IMR-90 (cell line): Measurements from ENCODE around the gene MPZL3. TPM values are rescaled to one million over a fixed set of nuclear protein-coding genes. Genes with fewer than 3 reads are reported as not detected.

Experiments used
- ATAC-seq: fragments of 200-7000 bp; cut with Tn5 transposase; 2 replicates; pipeline ENCODE4 v1.9.1; 2020; ENCODE audit warnings: low read depth, mild to moderate bottlenecking, moderate library complexity
- BruUV-seq: library from RNA; stranded (reverse); fragments of 400-500 nt; replicated peaks from 2 replicates; lab custom pipeline; 2021; lab: Mats Ljungman, UMichigan
- CTCF ChIA-PET: fragments of 300-600 bp; formaldehyde crosslinking; extraction: SDS; loops from one replicate; lab custom pipeline; 2021; ENCODE audit warnings: antibody characterized with exemption; lab: Yijun Ruan, JAX
- POLR2A ChIA-PET: fragments of 300-600 bp; sonication (Branson Sonifier 250); formaldehyde crosslinking; loops from one replicate; lab custom pipeline; 2022; ENCODE audit warnings: antibody characterized with exemption; ENCODE audit not compliant: unreplicated experiment; lab: Charles Lee
- DNase-seq: peaks from one replicate; pipeline ENCODE4 v3.0.0; 2013
- H2AFZ ChIP-seq: replicated peaks from 2 replicates; pipeline ENCODE3; 2013; ENCODE audit warnings: low read length, mild to moderate bottlenecking; ENCODE audit not compliant: poor library complexity
- H2AK5ac ChIP-seq: 2 replicates; pipeline ENCODE4 v1.6.1; 2013; ENCODE audit warnings: low read depth, low read length, inconsistent platforms
- H2AK9ac ChIP-seq: replicated peaks from 2 replicates; pipeline ENCODE3; 2013; ENCODE audit warnings: mild to moderate bottlenecking, low read depth, low read length, moderate library complexity; ENCODE audit not compliant: poor library complexity
- H2BK120ac ChIP-seq: 2 replicates; pipeline ENCODE4 v1.6.1; 2013; ENCODE audit warnings: low read depth, low read length, inconsistent platforms
- H2BK15ac ChIP-seq: 3 replicates; pipeline ENCODE4 v1.6.1; 2013; ENCODE audit warnings: low read depth, low read length, inconsistent platforms
- H2BK20ac ChIP-seq: 2 replicates; pipeline ENCODE4 v1.6.1; 2013; ENCODE audit warnings: low read depth, mild to moderate bottlenecking, inconsistent platforms, low read length, moderate library complexity
- H2BK5ac ChIP-seq: 2 replicates; pipeline ENCODE4 v1.6.1; 2013; ENCODE audit warnings: mild to moderate bottlenecking, low read depth, low read length, inconsistent platforms; ENCODE audit not compliant: poor library complexity, severe bottlenecking
- H3K14ac ChIP-seq: replicated peaks from 2 replicates; pipeline ENCODE4 v1.6.1; 2013; ENCODE audit warnings: low read depth, low read length, inconsistent platforms
- H3K18ac ChIP-seq: 2 replicates; pipeline ENCODE4 v1.6.1; 2013; ENCODE audit warnings: low read depth, low read length, control low read depth
- H3K23ac ChIP-seq: 2 replicates; pipeline ENCODE4 v1.6.1; 2013; ENCODE audit warnings: low read depth, low read length, inconsistent platforms
- H3K27ac ChIP-seq: 2 replicates; pipeline ENCODE4 v1.5.1; 2013; ENCODE audit warnings: mild to moderate bottlenecking, control low read depth, low read length; ENCODE audit not compliant: insufficient read depth
- H3K27me3 ChIP-seq: 2 replicates; pipeline ENCODE4 v1.6.1; 2013; ENCODE audit warnings: low read length; ENCODE audit not compliant: control insufficient read depth, insufficient read depth
- H3K36me3 ChIP-seq: 2 replicates; pipeline ENCODE4 v1.6.1; 2013; ENCODE audit warnings: low read length, mixed read lengths; ENCODE audit not compliant: control insufficient read depth, insufficient read depth
- H3K4ac ChIP-seq: 2 replicates; pipeline ENCODE4 v1.6.1; 2013; ENCODE audit warnings: low read depth, low read length, inconsistent platforms
- H3K4me1 ChIP-seq: 2 replicates; pipeline ENCODE4 v1.6.1; 2013; ENCODE audit warnings: low read length, mixed read lengths; ENCODE audit not compliant: control insufficient read depth, insufficient read depth
- H3K4me2 ChIP-seq: 2 replicates; pipeline ENCODE4 v1.6.1; 2013; ENCODE audit warnings: low read depth, mild to moderate bottlenecking, control low read depth, low read length, moderate library complexity
- H3K4me3 ChIP-seq: 2 replicates; pipeline ENCODE4 v1.5.1; 2013; ENCODE audit warnings: low read depth, mild to moderate bottlenecking, control low read depth, low read length, moderate library complexity; ENCODE audit not compliant: insufficient read depth
- H3K56ac ChIP-seq: 2 replicates; pipeline ENCODE4 v1.6.1; 2013; ENCODE audit warnings: low read length, inconsistent platforms; ENCODE audit not compliant: insufficient read depth; ENCODE audit errors: extremely low read depth
- H3K79me1 ChIP-seq, 2 experiments: 2 replicates each; pipeline ENCODE4 v1.6.1; 2013; ENCODE audit warnings: low read length in 2 of 2, inconsistent platforms in 1 of 2, low read depth in 1 of 2
- H3K9ac ChIP-seq: 2 replicates; pipeline ENCODE4 v1.6.1; 2013; ENCODE audit warnings: low read depth, low read length, control low read depth
- H3K9me1 ChIP-seq: 2 replicates; pipeline ENCODE4 v1.6.1; 2013; ENCODE audit warnings: low read length, inconsistent platforms; ENCODE audit not compliant: insufficient read depth
- H3K9me3 ChIP-seq: 2 replicates; pipeline ENCODE4 v1.6.1; 2013; ENCODE audit warnings: low read length; ENCODE audit not compliant: control insufficient read depth, insufficient read depth
- H4K20me1 ChIP-seq: 2 replicates; pipeline ENCODE4 v1.6.1; 2013; ENCODE audit warnings: low read length, inconsistent platforms; ENCODE audit not compliant: insufficient read depth
- H4K5ac ChIP-seq: 2 replicates; pipeline ENCODE4 v1.6.1; 2013; ENCODE audit warnings: mild to moderate bottlenecking, low read depth, low read length, control low read depth
- H4K8ac ChIP-seq, 2 experiments: 2 replicates each; pipeline ENCODE4 v1.6.1; 2013; ENCODE audit warnings: low read depth in 2 of 2, low read length in 2 of 2, control low read depth in 1 of 2, inconsistent platforms in 1 of 2
- H4K91ac ChIP-seq: 2 replicates; pipeline ENCODE4 v1.6.1; 2013; ENCODE audit warnings: low read depth, low read length, inconsistent platforms; ENCODE audit not compliant: insufficient read depth
- MAZ ChIP-seq: IDR thresholded peaks from 2 replicates; pipeline ENCODE4 v1.6.1; 2012; ENCODE audit warnings: low read depth, mild to moderate bottlenecking, low read length, improper control_type of control experiment, moderate library complexity, borderline replicate concordance
- POLR2A ChIP-seq: IDR thresholded peaks from 2 replicates; pipeline ENCODE4 v1.6.1; 2012; ENCODE audit warnings: mild to moderate bottlenecking, low read depth, low read length
- WGBS, 2 experiments: methylation state at CpG; one replicate each; pipeline versions ENCODE4 v1.1.5 to v1.1.7; 2013; ENCODE audit warnings: missing lambda C conversion rate in 2 of 2; ENCODE audit not compliant: insufficient read length in 1 of 2; ENCODE audit errors: extremely low coverage in 2 of 2; 5-methylcytosine and 5-hydroxymethylcytosine counted together
- dilution Hi-C: fragments of 300-500 bp; cut with HindIII; formaldehyde crosslinking; loops from one replicate; pipeline ENCODE4 v1.14.3; 2018; ENCODE audit warnings: low sequenced_read_pairs; ENCODE audit not compliant: unreplicated experiment
- in situ Hi-C: fragments of 300-500 bp; cut with MboI; formaldehyde crosslinking; loops from 3 replicates; pipeline ENCODE4 v1.14.3; 2019; ENCODE audit warnings: low sequenced_read_pairs, inconsistent platforms, mixed read lengths
- intact Hi-C: fragments of 100-400 bp; cut with micrococcal nuclease; formaldehyde crosslinking; loops from 2 replicates; pipeline ENCODE4 v1.10.0; 2022
- polyA plus RNA-seq, 3 experiments: library from polyadenylated mRNA; depleted of rRNA; stranded (reverse); fragments of >200 nt; gene quantifications; 2 replicates each; pipeline ENCODE4 v1.2.3, GENCODE V29; 2012; ENCODE audit warnings: low replicate concordance in 1 of 3
- total RNA-seq: library from RNA; depleted of rRNA; stranded (reverse); fragments of >200 nt; gene quantifications from 2 replicates; pipeline ENCODE4 v1.2.3, GENCODE V29; 2012

The MPZL3 gene
- total and polyA plus RNA-seq, 2 of the 4 experiments (the other 2 are of a cell fraction) = 0.15 to 0.36 TPM

GRCh38 chr11:118213201-118213600 lies 39.0 kb downstream of the MPZL3 start:
- H3K27ac ChIP-seq = no peak overlapping the region
- H4K20me1 ChIP-seq = no peaks in the 10 kb centered on the region
- H3K9me3 ChIP-seq = no peaks in the 10 kb centered on the region
- H4K8ac ChIP-seq = no peak overlapping the region
- TF ChIP-seq POLR2A (no peak), MAZ (no peak)
- no peak overlapping the region for H3K56ac ChIP-seq
- ATAC-seq = no peak
- no peaks in the 10 kb centered on the region for H3K36me3 ChIP-seq
- H3K9ac ChIP-seq = no peak overlapping the region
- ChIA-PET CTCF (interaction anchor here (1.3 kb wide), 1 partner anchor 41 kb away, joined by 3 read pairs; no protein-coding TSS in a partner anchor), POLR2A (no interaction called here)
- H2BK120ac ChIP-seq = no peak overlapping the region
- no peaks in the 10 kb centered on the region for H3K79me1 ChIP-seq
- no peak overlapping the region for H2BK20ac ChIP-seq
- no peak overlapping the region for H2BK15ac ChIP-seq
- no TSS peak for BruUV-seq
- no CpG with 5 or more reads among the region's 4 CpGs for WGBS, 2 experiments
- DNase-seq = no peak
- no peaks in the 10 kb centered on the region for H3K4me1 ChIP-seq
- dilution Hi-C loops = no loop called here
- in situ Hi-C loops = no loop called here
- H3K4me2 ChIP-seq = no peak overlapping the region
- no peak overlapping the region for H3K4ac ChIP-seq
- no peak overlapping the region for H2AK5ac ChIP-seq
- H2BK5ac ChIP-seq = no peak overlapping the region
- no peak overlapping the region for H2AFZ ChIP-seq
- peaks cover 23% of the 10 kb centered on the region for H3K27me3 ChIP-seq
- intact Hi-C loops = no loop called here
- H3K23ac ChIP-seq = no peak overlapping the region
- no peaks in the 10 kb centered on the region for H3K9me1 ChIP-seq
- H4K5ac ChIP-seq = no peak overlapping the region
- H3K18ac ChIP-seq = no peak overlapping the region
- H3K14ac ChIP-seq = no peak overlapping the region
- H3K4me3 ChIP-seq = no peak overlapping the region
- H4K91ac ChIP-seq = no peak overlapping the region
- no peak overlapping the region for H2AK9ac ChIP-seq
